Cardiac fibroblast (primary cell): ENCODE data around the gene TBC1D14.
"Not testable (repeated sequence)": the region's sequence is repeated elsewhere in the genome, so short reads cannot be mapped to it uniquely, and the experiment has no call there.

Experiments used
- DNase-seq, 2 donors: peaks; one replicate each; pipeline versions ENCODE4 v3.0.0 to v3.0.0-alpha.2; 2010; ENCODE audit warnings: low read depth in 2 of 2
- H3K4me3 ChIP-seq, 2 donors: replicated peaks in 1 of 2; 1 replicate in 1 of 2; 2 replicates in 1 of 2; pipeline ENCODE4 v1.5.1; 2011; ENCODE audit warnings: low read depth in 2 of 2, low read length in 2 of 2, mild to moderate bottlenecking in 2 of 2, moderate library complexity in 1 of 2
- TF ChIP-seq, protein P1 (sequence below): IDR thresholded peaks from one replicate; pipeline ENCODE4 v1.5.1; 2011; ENCODE audit warnings: low read depth, mild to moderate bottlenecking, low read length, inconsistent platforms

The TBC1D14 gene

GRCh38 chr4:6910340-6910959 is 824 bp downstream of the TBC1D14 start:
- TF ChIP-seq, protein P1, sequence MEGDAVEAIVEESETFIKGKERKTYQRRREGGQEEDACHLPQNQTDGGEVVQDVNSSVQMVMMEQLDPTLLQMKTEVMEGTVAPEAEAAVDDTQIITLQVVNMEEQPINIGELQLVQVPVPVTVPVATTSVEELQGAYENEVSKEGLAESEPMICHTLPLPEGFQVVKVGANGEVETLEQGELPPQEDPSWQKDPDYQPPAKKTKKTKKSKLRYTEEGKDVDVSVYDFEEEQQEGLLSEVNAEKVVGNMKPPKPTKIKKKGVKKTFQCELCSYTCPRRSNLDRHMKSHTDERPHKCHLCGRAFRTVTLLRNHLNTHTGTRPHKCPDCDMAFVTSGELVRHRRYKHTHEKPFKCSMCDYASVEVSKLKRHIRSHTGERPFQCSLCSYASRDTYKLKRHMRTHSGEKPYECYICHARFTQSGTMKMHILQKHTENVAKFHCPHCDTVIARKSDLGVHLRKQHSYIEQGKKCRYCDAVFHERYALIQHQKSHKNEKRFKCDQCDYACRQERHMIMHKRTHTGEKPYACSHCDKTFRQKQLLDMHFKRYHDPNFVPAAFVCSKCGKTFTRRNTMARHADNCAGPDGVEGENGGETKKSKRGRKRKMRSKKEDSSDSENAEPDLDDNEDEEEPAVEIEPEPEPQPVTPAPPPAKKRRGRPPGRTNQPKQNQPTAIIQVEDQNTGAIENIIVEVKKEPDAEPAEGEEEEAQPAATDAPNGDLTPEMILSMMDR: no peak
- H3K4me3 ChIP-seq: peak overlapping the region; percentile 61 to 74
- DNase-seq: no peak

GRCh38 chr4:6910960-6911874 is 1.6 kb downstream of the TBC1D14 start:
- TF ChIP-seq, protein P1: no peak
- DNase-seq: no peak
- H3K4me3 ChIP-seq: no peak overlapping the region

DNA sequence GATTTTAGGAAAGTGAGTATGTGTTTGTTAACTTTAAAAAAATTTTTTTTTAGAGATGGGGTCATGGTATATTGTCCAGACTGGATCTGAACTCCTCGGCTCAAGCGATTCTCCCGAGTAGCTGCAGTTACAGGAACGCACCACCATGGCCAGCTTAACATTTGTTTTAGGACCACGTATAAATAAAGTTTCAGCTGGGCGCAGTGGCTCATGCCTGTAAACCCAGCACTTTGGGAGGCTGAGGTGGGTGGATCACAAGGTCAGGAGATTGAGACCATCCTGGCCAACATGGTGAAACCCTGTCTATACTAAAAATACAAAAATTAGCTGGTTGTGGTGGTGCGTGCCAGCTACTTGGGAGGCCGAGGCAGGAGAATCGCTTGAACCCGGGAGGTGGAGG is 2.3 kb downstream of the TBC1D14 start:
- H3K4me3 ChIP-seq, DNase-seq: not testable (repeated sequence)

DNA sequence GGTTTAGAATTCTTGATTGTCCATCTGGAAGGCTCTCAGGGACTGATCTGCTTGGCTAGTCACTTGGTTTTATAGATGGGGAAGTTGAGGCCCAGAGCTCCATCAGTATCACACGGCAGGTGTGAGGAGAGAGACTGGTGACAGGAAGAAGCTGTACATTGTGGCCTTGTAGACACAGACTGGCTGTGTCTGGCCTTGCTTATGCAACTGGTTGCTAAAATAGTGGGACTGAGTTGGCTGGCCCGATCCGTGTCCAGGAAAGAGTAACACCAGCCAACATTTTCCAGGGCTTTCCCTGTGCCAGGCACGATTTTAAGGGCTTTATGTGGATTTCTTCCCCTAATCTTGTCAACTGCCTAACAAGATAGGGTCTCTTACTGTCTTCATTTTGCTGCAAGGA is 2.8 kb downstream of the TBC1D14 start:
- no peak overlapping the region for H3K4me3 ChIP-seq
- no peak for DNase-seq
- TF ChIP-seq, protein P1: no peak

GRCh38 chr4:6913350-6913905 is 3.8 kb downstream of the TBC1D14 start:
- DNase-seq: no peak
- no peak overlapping the region for H3K4me3 ChIP-seq
- TF ChIP-seq, protein P1: no peak

- H3K4me3 ChIP-seq: no peak overlapping the region
- DNase-seq: no peak
- TF ChIP-seq, protein P1: no peak
These were observed 4.8 kb downstream of the TBC1D14 start for GRCh38 chr4:6914448-6914847.
